HFFc6 (cell line): Measurements from ENCODE around the gene DAD1. TPM values are rescaled to one million over a fixed set of nuclear protein-coding genes. Genes with fewer than 3 reads are reported as not detected.

Experiments
- DNase-seq: peaks from one replicate; pipeline ENCODE4 v3.0.0-alpha.2; 2018
- H3K27ac Mint-ChIP-seq: 2 replicates; pipeline ENCODE4 v1.8.0; 2020; ENCODE audit warnings: mild to moderate bottlenecking, mixed read lengths
- H3K27me3 Mint-ChIP-seq: 2 replicates; pipeline ENCODE4 v1.8.0; 2021; ENCODE audit warnings: mild to moderate bottlenecking, moderate library complexity, mixed read lengths; ENCODE audit not compliant: insufficient read depth
- H3K36me3 Mint-ChIP-seq: 2 replicates; pipeline ENCODE4 v1.8.0; 2021; ENCODE audit warnings: low read depth, mixed read lengths
- H3K4me1 Mint-ChIP-seq: 2 replicates; pipeline ENCODE4 v1.8.0; 2020; ENCODE audit warnings: low read depth, mixed read lengths
- H3K4me3 Mint-ChIP-seq: 2 replicates; pipeline ENCODE4 v1.8.0; 2020; ENCODE audit warnings: mild to moderate bottlenecking, moderate library complexity, mixed read lengths
- H3K9me3 Mint-ChIP-seq: 2 replicates; pipeline ENCODE4 v1.8.0; 2020; ENCODE audit warnings: mild to moderate bottlenecking, mixed read lengths
- total RNA-seq, 6 experiments: library from RNA; stranded (reverse); fragmentation: NEBNext Ultra II Directional; extraction: Animal tissue kit (Norgen Biotek cat#: 25700); gene quantifications; 2 replicates in 1 of 6; 3 replicates in 5 of 6; pipeline ENCODE4 v1.2.3, GENCODE V29; 2021
- TF ChIP-seq, protein P1 (sequence below): fragments of 200-600 bp; sonication (generic); IDR thresholded peaks from 2 replicates; pipeline ENCODE4 v1.5.0; 2021; ENCODE audit warnings: antibody characterized with exemption, mild to moderate bottlenecking

The DAD1 gene
- total RNA-seq, 6 experiments from 2014 or later: 292 to 311 (median 302) TPM

DNA sequence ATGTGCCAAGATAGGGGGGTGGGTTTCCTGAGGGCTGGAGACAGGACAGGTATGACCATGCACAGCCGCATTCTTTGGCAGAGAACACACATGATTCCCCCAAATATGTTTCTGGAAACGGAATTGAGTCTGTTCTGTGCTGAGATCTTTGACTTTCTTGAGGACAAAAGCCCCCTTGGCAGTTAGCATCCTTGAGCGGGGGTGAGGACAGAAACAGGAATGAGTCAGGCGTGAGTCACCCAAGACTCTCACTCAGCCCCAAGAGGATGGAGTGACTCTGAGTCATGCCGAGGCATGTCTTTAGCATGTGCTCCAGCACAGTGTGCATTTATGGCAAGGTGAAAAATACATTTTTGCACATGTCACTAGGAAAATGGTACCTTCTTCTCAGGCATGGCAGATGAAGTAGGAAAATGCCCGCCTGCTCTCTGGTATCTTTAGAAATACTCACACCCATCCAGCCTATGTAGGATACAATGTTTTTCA lies 52.1 kb downstream of the DAD1 start:
- Mint-ChIP-seq H3K36me3 (no peaks in the 10 kb centered on the region), H3K27ac (peak overlapping the region; percentile 86)
- TF ChIP-seq, protein P1, sequence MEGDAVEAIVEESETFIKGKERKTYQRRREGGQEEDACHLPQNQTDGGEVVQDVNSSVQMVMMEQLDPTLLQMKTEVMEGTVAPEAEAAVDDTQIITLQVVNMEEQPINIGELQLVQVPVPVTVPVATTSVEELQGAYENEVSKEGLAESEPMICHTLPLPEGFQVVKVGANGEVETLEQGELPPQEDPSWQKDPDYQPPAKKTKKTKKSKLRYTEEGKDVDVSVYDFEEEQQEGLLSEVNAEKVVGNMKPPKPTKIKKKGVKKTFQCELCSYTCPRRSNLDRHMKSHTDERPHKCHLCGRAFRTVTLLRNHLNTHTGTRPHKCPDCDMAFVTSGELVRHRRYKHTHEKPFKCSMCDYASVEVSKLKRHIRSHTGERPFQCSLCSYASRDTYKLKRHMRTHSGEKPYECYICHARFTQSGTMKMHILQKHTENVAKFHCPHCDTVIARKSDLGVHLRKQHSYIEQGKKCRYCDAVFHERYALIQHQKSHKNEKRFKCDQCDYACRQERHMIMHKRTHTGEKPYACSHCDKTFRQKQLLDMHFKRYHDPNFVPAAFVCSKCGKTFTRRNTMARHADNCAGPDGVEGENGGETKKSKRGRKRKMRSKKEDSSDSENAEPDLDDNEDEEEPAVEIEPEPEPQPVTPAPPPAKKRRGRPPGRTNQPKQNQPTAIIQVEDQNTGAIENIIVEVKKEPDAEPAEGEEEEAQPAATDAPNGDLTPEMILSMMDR: no peak

DNA sequence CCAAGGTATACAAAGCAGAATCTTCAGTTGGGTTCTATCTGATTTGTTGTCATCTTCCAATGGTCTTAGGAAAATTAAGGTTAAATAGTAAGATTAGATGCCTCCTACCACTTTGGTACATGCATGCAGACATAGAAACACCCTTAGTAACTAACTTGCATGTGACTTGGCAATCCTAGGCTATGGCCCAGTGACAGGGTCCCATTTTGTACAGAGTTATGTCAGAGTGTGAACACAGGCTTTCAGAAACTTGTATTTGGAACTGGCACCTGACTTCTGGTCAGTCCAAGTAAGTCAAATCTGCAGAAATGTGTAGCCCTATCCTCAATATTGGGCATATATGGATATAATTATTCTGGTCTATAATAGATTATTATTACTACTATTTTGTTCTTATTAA lies 53.1 kb downstream of the DAD1 start:
- no peaks in the 10 kb centered on the region; the same call in 1 of the 2 replicates for H3K27me3 Mint-ChIP-seq
- no peak overlapping the region for H3K27ac Mint-ChIP-seq
- H3K4me1 Mint-ChIP-seq: peaks cover 88% of the 10 kb centered on the region
- DNase-seq: no peak
- TF ChIP-seq, protein P1: no peak
- H3K36me3 Mint-ChIP-seq: no peaks in the 10 kb centered on the region
- H3K4me3 Mint-ChIP-seq: no peak overlapping the region
- no peaks in the 10 kb centered on the region for H3K9me3 Mint-ChIP-seq

More for the DNA sequence above, 52.1 kb downstream of the DAD1 start:
- Mint-ChIP-seq H3K27me3 (no peaks in the 10 kb centered on the region; the same call in 1 of the 2 replicates), H3K4me1 (peaks cover 87% of the 10 kb centered on the region), H3K9me3 (no peaks in the 10 kb centered on the region), H3K4me3 (peak overlapping the region; percentile 57)
- DNase-seq: peak; percentile 93

DNA sequence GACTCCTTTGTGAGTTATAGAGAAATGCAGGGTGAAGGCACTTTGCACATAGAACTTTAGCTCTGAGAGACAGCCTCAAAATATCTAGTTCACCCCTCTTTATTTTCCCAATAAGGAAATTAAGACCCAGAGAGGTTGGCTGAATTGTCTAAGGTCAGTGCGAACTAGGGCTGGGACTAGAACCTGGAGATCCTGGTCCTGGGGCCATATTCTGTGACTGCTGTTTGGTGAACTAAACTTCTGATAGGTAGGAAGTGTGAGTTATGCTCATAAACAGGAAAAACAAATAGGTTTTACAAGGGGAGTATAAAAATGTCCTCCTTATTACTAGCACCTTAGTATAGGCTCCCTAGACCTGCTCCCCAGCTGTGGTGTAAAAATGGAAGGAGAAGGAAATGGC lies 53.9 kb downstream of the DAD1 start:
- Mint-ChIP-seq H3K4me1 (peaks cover 81% of the 10 kb centered on the region), H3K27ac (no peak overlapping the region), H3K27me3 (no peaks in the 10 kb centered on the region; the same call in 1 of the 2 replicates), H3K9me3 (no peaks in the 10 kb centered on the region), H3K36me3 (no peaks in the 10 kb centered on the region), H3K4me3 (no peak overlapping the region)
- no peak for DNase-seq
- TF ChIP-seq, protein P1: no peak

DNA sequence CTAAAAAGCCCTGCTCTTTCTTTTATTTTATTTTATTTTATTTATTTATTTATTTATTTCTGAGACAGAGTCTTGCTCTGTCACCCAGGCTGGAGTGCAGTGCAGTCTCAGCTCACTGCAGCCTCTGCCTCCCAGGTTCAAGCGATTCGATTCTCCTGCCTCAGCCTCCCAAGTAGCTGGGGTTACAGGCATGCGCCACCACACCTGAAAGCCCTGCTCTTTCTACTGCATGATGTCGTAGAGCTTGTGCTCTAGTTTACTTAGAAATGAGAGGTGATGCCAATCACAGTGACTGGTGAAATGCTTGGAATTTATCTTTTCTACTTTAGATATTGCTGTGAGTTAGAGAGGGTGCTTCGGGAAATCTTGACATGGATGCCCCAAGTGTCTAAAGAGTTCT lies 54.5 kb downstream of the DAD1 start:
- Mint-ChIP-seq H3K4me3 (no peak overlapping the region), H3K9me3 (no peaks in the 10 kb centered on the region), H3K27ac (no peak overlapping the region), H3K27me3 (no peaks in the 10 kb centered on the region), H3K4me1 (peaks cover 76% of the 10 kb centered on the region), H3K36me3 (no peaks in the 10 kb centered on the region)
- TF ChIP-seq, protein P1: no peak
- DNase-seq: no peak

DNA sequence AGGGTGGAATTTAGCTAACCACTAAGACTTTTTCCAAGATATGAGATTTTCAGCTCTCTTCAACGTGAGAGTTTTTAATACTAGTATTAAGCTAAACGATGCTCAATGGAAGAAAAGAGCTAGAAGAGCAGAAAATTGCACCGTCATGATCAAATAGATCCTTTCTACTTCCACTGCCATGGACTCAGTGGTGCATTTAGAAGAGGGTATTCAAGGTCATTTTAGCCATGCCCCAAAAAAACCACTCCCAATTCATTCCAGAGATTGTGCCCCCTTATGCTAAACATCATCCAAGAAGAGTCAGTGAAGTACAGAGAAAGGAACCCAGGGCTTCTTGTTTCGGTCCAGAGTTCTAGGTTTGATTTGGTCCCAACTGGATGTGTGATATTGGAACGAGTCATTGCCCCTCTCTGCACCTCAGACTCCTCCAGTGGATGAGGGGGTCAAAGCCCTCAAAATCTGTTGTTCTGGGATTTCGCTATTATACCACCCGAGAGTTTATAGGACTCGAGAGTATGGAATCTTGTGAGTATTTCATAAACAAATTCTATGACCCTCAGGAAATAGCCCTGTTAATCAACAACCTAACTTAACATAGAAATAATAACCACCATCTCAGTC lies 55.2 kb downstream of the DAD1 start:
- TF ChIP-seq, protein P1: no peak
- peaks cover 71% of the 10 kb centered on the region for H3K4me1 Mint-ChIP-seq
- no peak for DNase-seq
- no peak overlapping the region for H3K4me3 Mint-ChIP-seq
- H3K36me3 Mint-ChIP-seq: no peaks in the 10 kb centered on the region
- peaks cover 1% of the 10 kb centered on the region; the same call in 1 of the 2 replicates for H3K27me3 Mint-ChIP-seq
- no peak overlapping the region for H3K27ac Mint-ChIP-seq
- no peaks in the 10 kb centered on the region for H3K9me3 Mint-ChIP-seq
